H9 (cell line): ENCODE data around the gene CADPS2. TPM values are rescaled to one million over a fixed set of nuclear protein-coding genes. Genes with fewer than 3 reads are reported as not detected.

ENCODE experiments used
- DNase-seq: peaks from one replicate; pipeline ENCODE4 v3.0.0-alpha.2; 2017
- H2AFZ ChIP-seq: one replicate; pipeline ENCODE4 v1.6.1; 2013; ENCODE audit warnings: mild to moderate bottlenecking, low read length, control low read depth, moderate library complexity
- H2AK5ac ChIP-seq: 2 replicates; pipeline ENCODE4 v1.6.1; 2013; ENCODE audit warnings: low read length, control low read depth, mixed read lengths; ENCODE audit not compliant: insufficient read length
- H2BK120ac ChIP-seq: one replicate; pipeline ENCODE4 v1.6.1; 2013; ENCODE audit warnings: low read depth, mild to moderate bottlenecking, low read length, control low read depth, inconsistent platforms; ENCODE audit not compliant: poor library complexity, severe bottlenecking
- H2BK12ac ChIP-seq: 2 replicates; pipeline ENCODE4 v1.6.1; 2013; ENCODE audit warnings: low read length, control low read depth, mixed read lengths, low read depth; ENCODE audit not compliant: insufficient read length
- H2BK15ac ChIP-seq: 2 replicates; pipeline ENCODE4 v1.6.1; 2013; ENCODE audit warnings: low read depth, low read length, control low read depth
- H2BK20ac ChIP-seq: one replicate; pipeline ENCODE4 v1.6.1; 2013; ENCODE audit warnings: low read depth, mild to moderate bottlenecking, low read length, control low read depth, inconsistent platforms; ENCODE audit not compliant: poor library complexity, severe bottlenecking
- H2BK5ac ChIP-seq: 2 replicates; pipeline ENCODE4 v1.6.1; 2013; ENCODE audit warnings: low read length, control low read depth, mixed read lengths; ENCODE audit not compliant: insufficient read length
- H3K14ac ChIP-seq: 2 replicates; pipeline ENCODE4 v1.6.1; 2013; ENCODE audit warnings: low read length, control low read depth; ENCODE audit not compliant: insufficient read depth
- H3K18ac ChIP-seq: 2 replicates; pipeline ENCODE4 v1.6.1; 2013; ENCODE audit warnings: low read depth, mild to moderate bottlenecking, mixed read lengths, low read length, control low read depth; ENCODE audit not compliant: insufficient read length
- H3K23ac ChIP-seq: 2 replicates; pipeline ENCODE4 v1.6.1; 2013; ENCODE audit warnings: low read length, control low read depth, mixed read lengths, low read depth; ENCODE audit not compliant: insufficient read length
- H3K23me2 ChIP-seq: 2 replicates; pipeline ENCODE4 v1.6.1; 2013; ENCODE audit warnings: low read depth, mild to moderate bottlenecking, mixed read lengths, low read length, control low read depth; ENCODE audit not compliant: insufficient read length, poor library complexity, severe bottlenecking
- H3K27ac ChIP-seq: 2 replicates; pipeline ENCODE4 v1.5.1; 2013; ENCODE audit warnings: low read length, control low read depth, mixed read lengths, low read depth; ENCODE audit not compliant: insufficient read length
- H3K27me3 ChIP-seq: 2 replicates; pipeline ENCODE4 v1.6.1; 2013; ENCODE audit warnings: low read length, control low read depth, inconsistent platforms; ENCODE audit not compliant: insufficient read depth
- H3K4ac ChIP-seq: 2 replicates; pipeline ENCODE4 v1.6.1; 2013; ENCODE audit warnings: low read depth, mild to moderate bottlenecking, control low read depth, inconsistent platforms, low read length, moderate library complexity
- H3K4me1 ChIP-seq: 2 replicates; pipeline ENCODE4 v1.6.1; 2013; ENCODE audit warnings: low read length, control low read depth, inconsistent platforms; ENCODE audit not compliant: insufficient read depth
- H3K4me2 ChIP-seq: 2 replicates; pipeline ENCODE4 v1.6.1; 2013; ENCODE audit warnings: low read length, control low read depth, mixed read lengths; ENCODE audit not compliant: insufficient read length, insufficient read depth
- H3K56ac ChIP-seq: 2 replicates; pipeline ENCODE4 v1.6.1; 2013; ENCODE audit warnings: low read depth, mild to moderate bottlenecking, mixed read lengths, low read length, control low read depth; ENCODE audit not compliant: insufficient read length
- H3K79me1 ChIP-seq: 2 replicates; pipeline ENCODE4 v1.6.1; 2013; ENCODE audit warnings: low read depth, mild to moderate bottlenecking, moderate library complexity, low read length, control low read depth, inconsistent platforms; ENCODE audit not compliant: insufficient read depth, poor library complexity, severe bottlenecking
- H3K79me2 ChIP-seq: 2 replicates; pipeline ENCODE4 v1.6.1; 2013; ENCODE audit warnings: low read length, control low read depth, inconsistent platforms; ENCODE audit not compliant: insufficient read depth
- H3K9ac ChIP-seq: 2 replicates; pipeline ENCODE4 v1.6.1; 2013; ENCODE audit warnings: low read length, control low read depth, mixed read lengths; ENCODE audit not compliant: insufficient read length; ENCODE audit errors: extremely low read depth
- H3K9me3 ChIP-seq: one replicate; pipeline ENCODE4 v1.6.1; 2013; ENCODE audit warnings: low read depth, low read length, inconsistent platforms; ENCODE audit not compliant: control insufficient read depth
- H3T11ph ChIP-seq: one replicate; pipeline ENCODE4 v1.6.1; 2013; ENCODE audit warnings: mild to moderate bottlenecking, low read length, control low read depth, inconsistent platforms
- H4K20me1 ChIP-seq: one replicate; pipeline ENCODE4 v1.6.1; 2013; ENCODE audit not compliant: control insufficient read depth, insufficient read length, insufficient read depth
- H4K5ac ChIP-seq: 2 replicates; pipeline ENCODE4 v1.6.1; 2013; ENCODE audit warnings: low read depth, mild to moderate bottlenecking, mixed read lengths, low read length, control low read depth; ENCODE audit not compliant: insufficient read length
- H4K8ac ChIP-seq: replicated peaks from 2 replicates; pipeline ENCODE4 v1.6.1; 2013; ENCODE audit warnings: low read length, control low read depth, mixed read lengths, low read depth; ENCODE audit not compliant: insufficient read length
- H4K91ac ChIP-seq: 2 replicates; pipeline ENCODE4 v1.6.1; 2013; ENCODE audit warnings: low read depth, mild to moderate bottlenecking, moderate library complexity, mixed read lengths, low read length, control low read depth; ENCODE audit not compliant: insufficient read length
- H3K27ac Mint-ChIP-seq, 3 experiments: 2 replicates in 2 of 3; 3 replicates in 1 of 3; pipeline ENCODE4 v1.8.0; 2020 to 2021; ENCODE audit warnings: mixed read lengths in 3 of 3, mild to moderate bottlenecking in 1 of 3, moderate library complexity in 1 of 3
- H3K27me3 Mint-ChIP-seq: 2 replicates; pipeline ENCODE4 v1.8.0; 2021; ENCODE audit warnings: low read depth, mild to moderate bottlenecking, moderate library complexity, mixed read lengths
- H3K36me3 Mint-ChIP-seq, 3 experiments: 2 replicates in 2 of 3; 3 replicates in 1 of 3; pipeline ENCODE4 v1.8.0; 2020 to 2021; ENCODE audit warnings: low read depth in 3 of 3, mixed read lengths in 3 of 3; ENCODE audit not compliant: insufficient read depth in 1 of 3
- H3K4me1 Mint-ChIP-seq, 2 experiments: 2 replicates each; pipeline ENCODE4 v1.8.0; 2020; ENCODE audit warnings: mixed read lengths in 2 of 2
- H3K4me3 Mint-ChIP-seq, 2 experiments: 2 replicates in 1 of 2; 3 replicates in 1 of 2; pipeline ENCODE4 v1.8.0; 2020 to 2021; ENCODE audit warnings: mild to moderate bottlenecking in 2 of 2, mixed read lengths in 2 of 2, moderate library complexity in 1 of 2
- H3K9me3 Mint-ChIP-seq, 2 experiments: 2 replicates in 1 of 2; 3 replicates in 1 of 2; pipeline ENCODE4 v1.8.0; 2020; ENCODE audit warnings: mild to moderate bottlenecking in 2 of 2, mixed read lengths in 2 of 2, moderate library complexity in 1 of 2
- CTCF ChIP-seq: fragments of 200-600 bp; sonication (generic); conservative IDR thresholded peaks from 3 replicates; pipeline ENCODE4 v1.8.0; 2021; ENCODE audit warnings: antibody characterized with exemption, mild to moderate bottlenecking
- total RNA-seq: library from RNA; stranded (reverse); gene quantifications from 2 replicates; pipeline ENCODE4 v1.2.1, GENCODE V29; 2021

CADPS2 gene
- total RNA-seq, 1 experiment from 2014 or later, result 7.1 TPM

- no peak overlapping the region for H3K56ac ChIP-seq
- H3K4me2 ChIP-seq, result no peak overlapping the region
- H2BK12ac ChIP-seq, result no peak overlapping the region
- no peak overlapping the region for H3T11ph ChIP-seq
- peaks cover 5% of the 10 kb centered on the region; the same call in 1 of the 2 replicates for H3K4me1 ChIP-seq
- H2BK5ac ChIP-seq, result no peak overlapping the region
- no peak overlapping the region for H4K8ac ChIP-seq
- H2BK15ac ChIP-seq, result no peak overlapping the region
- H3K4me1 Mint-ChIP-seq, result peaks cover 15 to 22% of the 10 kb centered on the region in 2 experiments
- TF ChIP-seq CTCF, result no peak
- no peak for DNase-seq
- H3K27ac Mint-ChIP-seq, result no peak overlapping the region; a peak in 1 of 7 replicates
- no peaks in the 10 kb centered on the region for H3K79me2 ChIP-seq
- H3K18ac ChIP-seq, result no peak overlapping the region
- H3K23me2 ChIP-seq, result no peaks in the 10 kb centered on the region
- H3K4me3 Mint-ChIP-seq, result no peak overlapping the region
- H3K4ac ChIP-seq, result no peak overlapping the region
- H4K91ac ChIP-seq, result no peak overlapping the region
- no peaks in the 10 kb centered on the region for H3K79me1 ChIP-seq
- H2AK5ac ChIP-seq, result no peak overlapping the region
- H2BK20ac ChIP-seq, result no peak overlapping the region
- H4K5ac ChIP-seq, result no peak overlapping the region
- H3K9me3 Mint-ChIP-seq, result no peaks in the 10 kb centered on the region; a peak in 2 of 5 replicates
- H3K36me3 Mint-ChIP-seq, result peaks cover 3 to 9% (median 7%) of the 10 kb centered on the region in 3 experiments; a peak in 6 of 7 replicates
- H3K27me3 Mint-ChIP-seq, result no peaks in the 10 kb centered on the region; the same call in 1 of the 2 replicates
- no peaks in the 10 kb centered on the region for H3K9me3 ChIP-seq
- no peak overlapping the region for H3K23ac ChIP-seq
- H3K27ac ChIP-seq, result no peak overlapping the region
- no peak overlapping the region for H3K14ac ChIP-seq
- H4K20me1 ChIP-seq, result no peaks in the 10 kb centered on the region
- H2AFZ ChIP-seq, result no peak overlapping the region
- H3K27me3 ChIP-seq, result no peaks in the 10 kb centered on the region
- no peak overlapping the region for H3K9ac ChIP-seq
- H2BK120ac ChIP-seq, result no peak overlapping the region
Observed at GRCh38 chr7:122850528-122850927, 35.7 kb downstream of the CADPS2 start.
